ENCODE results near the gene CCPG1. TPM values are rescaled to one million over a fixed set of nuclear protein-coding genes. Genes with fewer than 3 reads are reported as not detected.

The CCPG1 gene
- total RNA-seq (2022; extraction: Qiagen RNA extraction; ENCODE audit: low read depth) = 35.1 to 39.0 TPM (median 37.9 TPM) in 5 replicates

GRCh38 chr15:55408012-55408928 is at the start of gene CCPG1, which contains the start of gene PIERCE2:
TSS of gene CCPG1 (minus strand) at chr15:55408359. CDS start at chr15:55389424, 18,935 bp downstream.
TSS of gene PIERCE2 (plus strand) at chr15:55408495. CDS start at chr15:55408769, 274 bp downstream.

DNA sequence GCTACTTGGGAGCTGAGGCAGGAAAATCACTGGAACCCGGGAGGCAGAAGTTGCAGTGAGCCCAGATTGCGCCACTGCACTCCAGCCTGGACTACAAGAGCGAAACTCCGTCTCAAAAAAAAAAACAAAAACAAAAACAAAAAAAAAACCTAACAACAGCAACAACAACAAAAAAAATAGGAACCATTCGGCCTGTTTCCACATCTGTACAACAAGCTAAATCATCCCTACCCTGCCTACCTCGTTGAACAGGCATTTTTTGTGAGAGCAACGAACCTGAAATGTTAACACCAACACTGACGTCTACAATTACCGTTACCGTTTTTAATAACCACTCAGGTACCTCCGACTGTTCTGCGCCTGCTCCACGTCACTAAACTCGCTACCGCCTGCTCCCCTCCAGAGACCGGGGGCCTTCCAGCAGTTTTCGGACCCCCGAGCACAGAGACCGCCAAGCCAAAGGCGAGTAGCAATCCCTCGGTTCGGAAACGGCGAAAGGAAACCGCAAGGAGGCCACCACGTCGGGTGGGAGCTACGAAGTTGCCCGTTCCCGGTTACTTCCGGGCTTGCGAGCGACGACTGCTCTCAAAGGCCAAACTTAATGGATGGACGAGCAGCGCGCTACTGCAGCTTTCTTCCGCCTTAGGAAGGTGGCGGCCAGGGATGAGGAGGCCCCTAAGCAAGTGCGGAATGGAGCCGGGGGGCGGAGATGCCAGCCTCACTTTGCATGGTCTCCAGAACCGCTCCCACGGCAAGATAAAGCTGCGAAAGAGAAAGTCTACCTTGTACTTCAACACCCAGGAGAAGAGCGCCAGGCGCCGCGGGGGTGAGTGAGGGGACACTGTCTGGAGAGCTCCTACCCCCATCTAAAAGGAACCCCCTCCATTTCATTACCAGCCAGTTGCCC is 89.3 kb downstream of the CCPG1 start, which contains the start of the genes PIGB and PIGBOS1:
Gene PIGB, plus strand, starts transcription at position 635 of the 907 bp plus-strand sequence. Its CDS starts 29 bp downstream, at position 664.
Gene PIGBOS1, minus strand, starts transcription at position 536 of the 907 bp plus-strand sequence. CDS start 1,331 bp downstream, outside the sequence.

Other genes with a start within 250 kb of the CCPG1 start
- gene RSL24D1, start 211.4 kb downstream of the CCPG1 start, total RNA-seq (2022; extraction: Qiagen RNA extraction; ENCODE audit: low read depth) = 87.0 to 125 TPM (median 101 TPM) in 5 replicates
- 8.7 to 12.2 TPM (median 10.9 TPM) in 5 replicates for gene RAB27A, start 118.5 kb downstream of the CCPG1 start, total RNA-seq (2022; extraction: Qiagen RNA extraction; ENCODE audit: low read depth)
- gene PIGBOS1, start 89.2 kb downstream of the CCPG1 start, total RNA-seq (2022; extraction: Qiagen RNA extraction; ENCODE audit: low read depth) = 20.7 to 29.6 TPM (median 26.5 TPM) in 5 replicates
- gene PIGB, start 89.1 kb downstream of the CCPG1 start, total RNA-seq (2022; extraction: Qiagen RNA extraction; ENCODE audit: low read depth) = 12.6 to 17.0 TPM (median 13.2 TPM) in 5 replicates
- 3.0 to 5.4 TPM (median 3.8 TPM) in 5 replicates for gene PIERCE2, start 136 bp upstream of the CCPG1 start, total RNA-seq (2022; extraction: Qiagen RNA extraction; ENCODE audit: low read depth)
- gene DNAAF4, start 99.9 kb upstream of the CCPG1 start, total RNA-seq (2022; extraction: Qiagen RNA extraction; ENCODE audit: low read depth) = 7.8 to 9.9 TPM (median 9.4 TPM) in 5 replicates
- 6.5 to 8.3 TPM (median 6.9 TPM) in 5 replicates for gene PYGO1, start 180.0 kb upstream of the CCPG1 start, total RNA-seq (2022; extraction: Qiagen RNA extraction; ENCODE audit: low read depth)

Measured in A549 treated with CpdA at 1 μM for 4 hours (cell line).